ENCODE data around the gene DTNBP1.

DNA sequence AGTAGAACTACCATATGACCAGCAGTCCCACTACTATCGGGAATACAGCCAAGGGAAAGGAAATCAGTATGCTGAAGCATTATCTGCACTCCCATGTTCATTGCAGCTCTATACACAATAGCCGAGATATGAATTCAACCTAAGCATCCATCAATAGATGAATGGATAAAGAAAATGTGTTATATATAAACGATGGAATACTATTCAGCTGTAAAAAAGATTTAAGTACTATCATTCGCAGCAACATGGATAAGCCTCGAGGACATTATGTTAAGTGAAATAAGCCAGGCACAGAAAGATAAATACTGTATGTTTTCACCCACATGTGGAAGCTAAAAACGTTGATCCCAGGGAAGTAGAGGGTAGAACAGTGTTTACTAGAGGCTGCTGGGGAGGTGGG lies 44.1 kb downstream of the DTNBP1 start:
- no peak for TF ChIP-seq REST (IDR thresholded peaks at IDR 0.05; ENCODE audit: insufficient read depth in 1 of 2, low read depth in 2 of 2, low read length in 2 of 2)
- TF ChIP-seq FOXP2 (optimal IDR thresholded peaks at IDR 0.05; ENCODE audit: borderline replicate concordance, extremely low read depth, extremely low read length, insufficient read depth) = no peak
- TF ChIP-seq POLR2AphosphoS5 (IDR thresholded peaks at IDR 0.05; ENCODE audit: low read depth, low read length) = no peak

Measured in PFSK-1 (cell line).